K562 (cell line): ENCODE results near the gene GCK. TPM values are rescaled to one million over a fixed set of nuclear protein-coding genes. Genes with fewer than 3 reads are reported as not detected.

Experiments used
- ATAC-seq: fragments of 200-7000 bp; cut with Tn5 transposase; 3 replicates; pipeline ENCODE4 v1.9.1; 2020; ENCODE audit warnings: moderate library complexity
- BruUV-seq: library from RNA; stranded (reverse); fragments of 400-500 nt; replicated peaks from 2 replicates; lab custom pipeline; 2021; lab: Mats Ljungman, UMichigan
- CTCF ChIA-PET: fragments of 300-600 bp; formaldehyde crosslinking; extraction: SDS; loops from one replicate; lab custom pipeline; 2021; ENCODE audit warnings: low intra/inter-chr PET ratio; lab: Yijun Ruan, JAX
- POLR2A ChIA-PET: fragments of 300-600, 350-650 bp; sonication (Branson Sonifier 250); formaldehyde crosslinking; extraction: SDS; loops from one replicate; lab custom pipeline; 2021; ENCODE audit warnings: antibody characterized with exemption, inconsistent platforms; lab: Yijun Ruan, JAX
- DNase-seq, 4 experiments: peaks; one replicate each; pipeline versions ENCODE4 v3.0.0 to v3.0.0-alpha.2; 2011 to 2018; ENCODE audit warnings: low spot score in 3 of 4, mixed read lengths in 3 of 4; ENCODE audit errors: extremely low read depth in 1 of 4
- FAIRE-seq: peaks from 2 replicates; lab custom pipeline; 2011; peaks lifted over from hg19 to GRCh38; lab: Jason Lieb, UNC
- H2AFZ ChIP-seq: 2 replicates; pipeline ENCODE4 v1.6.0; 2011; ENCODE audit warnings: low read depth, low read length, control low read depth, inconsistent platforms
- H3K27ac ChIP-seq: fragments of 200-600 bp; 3 replicates; pipeline ENCODE4 v1.8.0; 2011; ENCODE audit warnings: low read depth, mild to moderate bottlenecking, control low read depth, inconsistent platforms, low read length, moderate library complexity, mixed read lengths; ENCODE audit errors: extremely low read depth
- H3K27me3 ChIP-seq, 2 experiments: fragments of 300-600 bp in 1 of 2; 2 replicates in 1 of 2; 3 replicates in 1 of 2; pipeline versions ENCODE4 v1.6.0 to v1.8.0; 2011; ENCODE audit warnings: inconsistent platforms in 2 of 2, low read length in 2 of 2, mild to moderate bottlenecking in 1 of 2, mixed read lengths in 1 of 2, moderate library complexity in 1 of 2; ENCODE audit not compliant: control insufficient read depth in 2 of 2, insufficient read depth in 2 of 2
- H3K36me3 ChIP-seq: fragments of 300-600 bp; 3 replicates; pipeline ENCODE4 v1.8.0; 2011; ENCODE audit warnings: mild to moderate bottlenecking, low read length, inconsistent platforms; ENCODE audit not compliant: control insufficient read depth, insufficient read depth
- H3K4me1 ChIP-seq, 2 experiments: fragments of 200-600 bp in 1 of 2; replicated peaks in 1 of 2; 2 replicates in 1 of 2; 3 replicates in 1 of 2; pipeline versions ENCODE4 v1.5.1 to v1.8.0; 2011; ENCODE audit warnings: inconsistent platforms in 2 of 2, low read length in 2 of 2, mild to moderate bottlenecking in 1 of 2, mixed read lengths in 1 of 2, moderate library complexity in 1 of 2; ENCODE audit not compliant: control insufficient read depth in 2 of 2, insufficient read depth in 2 of 2
- H3K4me2 ChIP-seq: 2 replicates; pipeline ENCODE4 v1.6.1; 2011; ENCODE audit warnings: low read length, control low read depth, inconsistent platforms, mixed read lengths; ENCODE audit not compliant: insufficient read depth
- H3K4me3 ChIP-seq: fragments of 200-600 bp; sonication (generic), shearing (Covaris generic); 2 replicates; pipeline ENCODE4 v1.5.1; 2016; ENCODE audit warnings: control low read depth, inconsistent platforms
- H3K79me2 ChIP-seq: fragments of 200-600 bp; 3 replicates; pipeline ENCODE4 v1.8.0; 2011; ENCODE audit warnings: low read length, inconsistent platforms; ENCODE audit not compliant: control insufficient read depth, insufficient read depth
- H3K9ac ChIP-seq, 2 experiments: 2 replicates each; pipeline versions ENCODE4 v1.6.0 to v1.6.1; 2011; ENCODE audit warnings: low read depth in 2 of 2, low read length in 2 of 2, control low read depth in 1 of 2, inconsistent platforms in 1 of 2, mild to moderate bottlenecking in 1 of 2, mixed read lengths in 1 of 2; ENCODE audit not compliant: insufficient read depth in 1 of 2
- H3K9me1 ChIP-seq: one replicate; pipeline ENCODE4 v1.6.0; 2011; ENCODE audit warnings: inconsistent platforms, mild to moderate bottlenecking, low read length, moderate library complexity; ENCODE audit not compliant: control insufficient read depth, insufficient read depth
- H3K9me3 ChIP-seq: replicated peaks from 2 replicates; pipeline ENCODE4 v1.5.1; 2011; ENCODE audit warnings: low read depth, low read length, inconsistent platforms; ENCODE audit not compliant: control insufficient read depth, insufficient read depth
- H4K20me1 ChIP-seq: replicated peaks from 2 replicates; pipeline ENCODE4 v1.6.1; 2011; ENCODE audit warnings: low read length, inconsistent platforms, mixed read lengths; ENCODE audit not compliant: control insufficient read depth, insufficient read depth
- SRSF7 ChIP-seq: fragments of 200-400 bp; formaldehyde crosslinking; optimal IDR thresholded peaks from 2 replicates; pipeline ENCODE3; 2017; ENCODE audit warnings: mild to moderate bottlenecking, low read depth, low read length
- WGBS: fragments of 100-300 bp; shearing (Covaris generic); methylation state at CpG from one replicate; pipeline ENCODE4 v1.1.6; 2016; ENCODE audit warnings: low coverage, mixed read lengths; ENCODE audit not compliant: insufficient coverage; ENCODE audit errors: missing lambda C conversion rate; 5-methylcytosine and 5-hydroxymethylcytosine counted together
- in situ Hi-C: fragments of 300-500 bp; cut with MboI; formaldehyde crosslinking; loops from 4 replicates; pipeline ENCODE4 v1.15.0; 2018; ENCODE audit warnings: inconsistent platforms, mixed read lengths
- intact Hi-C: fragments of 100-400 bp; cut with micrococcal nuclease; formaldehyde crosslinking; loops from 2 replicates; pipeline ENCODE4 v1.14.2; 2022
- polyA plus RNA-seq, 8 experiments: library from polyadenylated mRNA; depleted of rRNA in 4 of 8; stranded (reverse) in 5 of 8; unstranded in 3 of 8; fragments of >200 nt; fragmentation: Nextera tagmentation in 2 of 8; fragmentation: Illumina TruSeq in 1 of 8; extraction: Ambion mirVana in 2 of 8; extraction: Trizol in 1 of 8; gene quantifications; 2 replicates each; pipeline versions ENCODE4 v1.2.1 to v1.2.3, GENCODE V29; 2011 to 2014; ENCODE audit warnings: inconsistent platforms in 1 of 8, missing spikeins in 1 of 8
- total RNA-seq, 7 experiments: library from RNA; depleted of rRNA in 6 of 7; stranded (reverse); fragments of >200 nt in 6 of 7; fragmentation: Illumina TruSeq in 2 of 7; extraction: Trizol in 2 of 7; gene quantifications; 2 replicates each; pipeline versions ENCODE4 v1.2.1 to v1.2.3, GENCODE V29; 2011 to 2021; ENCODE audit warnings: low replicate concordance in 1 of 7
- TF ChIP-seq, protein P1 (sequence below): sonication (generic); formaldehyde crosslinking; IDR thresholded peaks from 2 replicates; pipeline ENCODE4 v1.8.1; 2023; ENCODE audit warnings: mild to moderate bottlenecking, missing genetic modification reagents
- TF ChIP-seq, protein P2 (sequence below): fragments of 200-800 bp; sonication (Bioruptor generic); IDR thresholded peaks from 2 replicates; pipeline ENCODE4 v1.6.1; 2017; ENCODE audit warnings: missing genetic modification characterization, missing compliant biosample characterization
- TF ChIP-seq, protein P3 (sequence below), 2 experiments: fragments of 450-650 bp; IDR thresholded peaks; 2 replicates each; pipeline ENCODE4 v1.6.1; 2018; ENCODE audit warnings: mild to moderate bottlenecking in 2 of 2, low read depth in 1 of 2; ENCODE audit not compliant: partially characterized antibody in 2 of 2
- TF ChIP-seq, protein P4 (sequence below), 2 experiments: fragments of 450-650 bp; IDR thresholded peaks; 2 replicates each; pipeline ENCODE4 v1.6.1; 2016

GCK gene
- total and polyA plus RNA-seq, 9 of the 15 experiments (the other 6 are each of a cell fraction or from before 2014, with no cell fraction given), result 0.11 to 0.55 (median 0.16) TPM; not detected in 3

DNA sequence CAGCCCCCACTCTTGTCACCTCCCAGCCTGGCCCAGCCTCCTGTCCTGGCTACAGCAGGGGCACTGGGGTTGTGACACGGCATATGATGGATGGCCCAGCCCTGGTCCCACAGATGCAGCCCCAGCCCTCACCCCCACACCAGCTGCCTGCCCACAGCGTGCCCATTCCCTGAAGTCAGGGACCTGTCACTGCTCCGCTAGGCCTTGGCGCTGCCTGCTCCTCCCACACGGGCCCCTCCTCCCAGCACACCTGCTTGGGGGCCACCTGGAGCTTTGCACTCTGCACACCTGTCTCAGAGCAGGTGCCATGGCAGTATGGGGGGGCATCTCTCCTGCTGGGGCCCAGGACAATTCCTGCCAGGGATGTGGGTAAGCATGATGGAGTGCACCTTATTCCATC, 3.5 kb downstream of the GCK start:
- H3K27me3 ChIP-seq, result peaks cover 8 to 44% of the 10 kb centered on the region in 2 experiments; a peak in 3 of 5 replicates
- CTCF ChIA-PET, result no interaction called here
- intact Hi-C loops (no loop called here), in situ Hi-C loops (no loop called here)
- DNase-seq (no peak), ATAC-seq (no peak), FAIRE-seq (no peak)
- H2AFZ ChIP-seq, result no peak overlapping the region
- no peak overlapping the region for H3K27ac ChIP-seq
- H3K9me1 ChIP-seq, result no peaks in the 10 kb centered on the region
- TF ChIP-seq, protein P1, sequence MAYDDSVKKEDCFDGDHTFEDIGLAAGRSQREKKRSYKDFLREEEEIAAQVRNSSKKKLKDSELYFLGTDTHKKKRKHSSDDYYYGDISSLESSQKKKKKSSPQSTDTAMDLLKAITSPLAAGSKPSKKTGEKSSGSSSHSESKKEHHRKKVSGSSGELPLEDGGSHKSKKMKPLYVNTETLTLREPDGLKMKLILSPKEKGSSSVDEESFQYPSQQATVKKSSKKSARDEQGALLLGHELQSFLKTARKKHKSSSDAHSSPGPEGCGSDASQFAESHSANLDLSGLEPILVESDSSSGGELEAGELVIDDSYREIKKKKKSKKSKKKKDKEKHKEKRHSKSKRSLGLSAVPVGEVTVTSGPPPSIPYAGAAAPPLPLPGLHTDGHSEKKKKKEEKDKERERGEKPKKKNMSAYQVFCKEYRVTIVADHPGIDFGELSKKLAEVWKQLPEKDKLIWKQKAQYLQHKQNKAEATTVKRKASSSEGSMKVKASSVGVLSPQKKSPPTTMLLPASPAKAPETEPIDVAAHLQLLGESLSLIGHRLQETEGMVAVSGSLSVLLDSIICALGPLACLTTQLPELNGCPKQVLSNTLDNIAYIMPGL (CRISPR knock-in tag), result no peak
- TF ChIP-seq, protein P2, sequence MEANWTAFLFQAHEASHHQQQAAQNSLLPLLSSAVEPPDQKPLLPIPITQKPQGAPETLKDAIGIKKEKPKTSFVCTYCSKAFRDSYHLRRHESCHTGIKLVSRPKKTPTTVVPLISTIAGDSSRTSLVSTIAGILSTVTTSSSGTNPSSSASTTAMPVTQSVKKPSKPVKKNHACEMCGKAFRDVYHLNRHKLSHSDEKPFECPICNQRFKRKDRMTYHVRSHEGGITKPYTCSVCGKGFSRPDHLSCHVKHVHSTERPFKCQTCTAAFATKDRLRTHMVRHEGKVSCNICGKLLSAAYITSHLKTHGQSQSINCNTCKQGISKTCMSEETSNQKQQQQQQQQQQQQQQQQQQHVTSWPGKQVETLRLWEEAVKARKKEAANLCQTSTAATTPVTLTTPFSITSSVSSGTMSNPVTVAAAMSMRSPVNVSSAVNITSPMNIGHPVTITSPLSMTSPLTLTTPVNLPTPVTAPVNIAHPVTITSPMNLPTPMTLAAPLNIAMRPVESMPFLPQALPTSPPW (CRISPR knock-in tag), result no peak
- TF ChIP-seq, protein P3, sequence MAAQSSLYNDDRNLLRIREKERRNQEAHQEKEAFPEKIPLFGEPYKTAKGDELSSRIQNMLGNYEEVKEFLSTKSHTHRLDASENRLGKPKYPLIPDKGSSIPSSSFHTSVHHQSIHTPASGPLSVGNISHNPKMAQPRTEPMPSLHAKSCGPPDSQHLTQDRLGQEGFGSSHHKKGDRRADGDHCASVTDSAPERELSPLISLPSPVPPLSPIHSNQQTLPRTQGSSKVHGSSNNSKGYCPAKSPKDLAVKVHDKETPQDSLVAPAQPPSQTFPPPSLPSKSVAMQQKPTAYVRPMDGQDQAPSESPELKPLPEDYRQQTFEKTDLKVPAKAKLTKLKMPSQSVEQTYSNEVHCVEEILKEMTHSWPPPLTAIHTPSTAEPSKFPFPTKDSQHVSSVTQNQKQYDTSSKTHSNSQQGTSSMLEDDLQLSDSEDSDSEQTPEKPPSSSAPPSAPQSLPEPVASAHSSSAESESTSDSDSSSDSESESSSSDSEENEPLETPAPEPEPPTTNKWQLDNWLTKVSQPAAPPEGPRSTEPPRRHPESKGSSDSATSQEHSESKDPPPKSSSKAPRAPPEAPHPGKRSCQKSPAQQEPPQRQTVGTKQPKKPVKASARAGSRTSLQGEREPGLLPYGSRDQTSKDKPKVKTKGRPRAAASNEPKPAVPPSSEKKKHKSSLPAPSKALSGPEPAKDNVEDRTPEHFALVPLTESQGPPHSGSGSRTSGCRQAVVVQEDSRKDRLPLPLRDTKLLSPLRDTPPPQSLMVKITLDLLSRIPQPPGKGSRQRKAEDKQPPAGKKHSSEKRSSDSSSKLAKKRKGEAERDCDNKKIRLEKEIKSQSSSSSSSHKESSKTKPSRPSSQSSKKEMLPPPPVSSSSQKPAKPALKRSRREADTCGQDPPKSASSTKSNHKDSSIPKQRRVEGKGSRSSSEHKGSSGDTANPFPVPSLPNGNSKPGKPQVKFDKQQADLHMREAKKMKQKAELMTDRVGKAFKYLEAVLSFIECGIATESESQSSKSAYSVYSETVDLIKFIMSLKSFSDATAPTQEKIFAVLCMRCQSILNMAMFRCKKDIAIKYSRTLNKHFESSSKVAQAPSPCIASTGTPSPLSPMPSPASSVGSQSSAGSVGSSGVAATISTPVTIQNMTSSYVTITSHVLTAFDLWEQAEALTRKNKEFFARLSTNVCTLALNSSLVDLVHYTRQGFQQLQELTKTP (IDR thresholded peaks at IDR 0.05; ENCODE audit: low read depth in 1 of 2, partially characterized antibody in 2 of 2), result no peak
- TF ChIP-seq, protein P4, sequence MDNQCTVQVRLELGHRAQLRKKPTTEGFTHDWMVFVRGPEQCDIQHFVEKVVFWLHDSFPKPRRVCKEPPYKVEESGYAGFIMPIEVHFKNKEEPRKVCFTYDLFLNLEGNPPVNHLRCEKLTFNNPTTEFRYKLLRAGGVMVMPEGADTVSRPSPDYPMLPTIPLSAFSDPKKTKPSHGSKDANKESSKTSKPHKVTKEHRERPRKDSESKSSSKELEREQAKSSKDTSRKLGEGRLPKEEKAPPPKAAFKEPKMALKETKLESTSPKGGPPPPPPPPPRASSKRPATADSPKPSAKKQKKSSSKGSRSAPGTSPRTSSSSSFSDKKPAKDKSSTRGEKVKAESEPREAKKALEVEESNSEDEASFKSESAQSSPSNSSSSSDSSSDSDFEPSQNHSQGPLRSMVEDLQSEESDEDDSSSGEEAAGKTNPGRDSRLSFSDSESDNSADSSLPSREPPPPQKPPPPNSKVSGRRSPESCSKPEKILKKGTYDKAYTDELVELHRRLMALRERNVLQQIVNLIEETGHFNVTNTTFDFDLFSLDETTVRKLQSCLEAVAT (IDR thresholded peaks at IDR 0.05), result no peak
- TF ChIP-seq SRSF7, result no peak
- no peaks in the 10 kb centered on the region for H3K36me3 ChIP-seq
- BruUV-seq, result no TSS peak
- no peaks in the 10 kb centered on the region for H3K79me2 ChIP-seq
- H3K4me3 ChIP-seq, result no peak overlapping the region
- H4K20me1 ChIP-seq, result no peaks in the 10 kb centered on the region
- H3K9ac ChIP-seq, result no peak overlapping the region
- H3K9me3 ChIP-seq, result peaks cover 10% of the 10 kb centered on the region
- no peak overlapping the region for H3K4me2 ChIP-seq
- POLR2A ChIA-PET, result no interaction called here
- 4% methylated on average over 3 of the region's 5 CpGs for WGBS
- H3K4me1 ChIP-seq, result peaks cover 0 to 5% of the 10 kb centered on the region in 2 experiments; a peak in 1 of 5 replicates
